Stimulated activated CD8-positive, alpha-beta memory T cell treated with anti-CD3 and anti-CD28 coated beads, Interleukin-7, amount 100 ng/mL, for 1 hour (primary cell): ENCODE data around the gene TGIF2LX.
"Not testable (repeated sequence)": the region's sequence is repeated elsewhere in the genome, so short reads cannot be mapped to it uniquely, and the experiment has no call there.

Experiments used
- DNase-seq, 2 donors: peaks; one replicate each; pipeline ENCODE4 v3.0.0-alpha.2; 2020; ENCODE audit warnings: low read depth in 2 of 2

TGIF2LX gene

GRCh38 chrX:89921665-89922064, at the start of gene TGIF2LX:
Gene TGIF2LX (plus strand): TSS chrX:89921908. CDS start chrX:89922086, 178 bp downstream.
- not testable (repeated sequence) for DNase-seq

DNA sequence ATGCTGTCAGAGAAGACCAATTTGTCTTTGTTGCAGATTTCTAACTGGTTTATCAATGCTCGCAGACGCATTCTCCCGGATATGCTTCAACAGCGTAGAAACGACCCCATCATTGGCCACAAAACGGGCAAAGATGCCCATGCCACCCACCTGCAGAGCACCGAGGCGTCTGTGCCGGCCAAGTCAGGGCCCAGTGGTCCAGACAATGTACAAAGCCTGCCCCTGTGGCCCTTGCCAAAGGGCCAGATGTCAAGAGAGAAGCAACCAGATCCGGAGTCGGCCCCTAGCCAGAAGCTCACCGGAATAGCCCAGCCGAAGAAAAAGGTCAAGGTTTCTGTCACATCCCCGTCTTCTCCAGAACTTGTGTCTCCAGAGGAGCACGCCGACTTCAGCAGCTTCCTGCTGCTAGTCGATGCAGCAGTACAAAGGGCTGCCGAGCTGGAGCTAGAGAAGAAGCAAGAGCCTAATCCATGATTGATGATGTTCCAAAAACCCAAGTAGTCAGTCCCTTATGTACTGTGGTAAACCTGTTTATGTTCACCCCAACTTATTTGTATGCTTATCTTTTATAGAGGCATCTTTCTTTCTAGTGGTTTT, 728 bp downstream of the TGIF2LX start:
- not testable (repeated sequence) for DNase-seq

GRCh38 chrX:89943077-89943476, 21.4 kb downstream of the TGIF2LX start:
- not testable (repeated sequence) for DNase-seq

- DNase-seq = not testable (repeated sequence)
These were observed 43.9 kb downstream of the TGIF2LX start for GRCh38 chrX:89965588-89965987.
